Stimulated activated CD4-positive, alpha-beta T cell treated with anti-CD3 and anti-CD28 coated beads, Interleukin-4, amount 100 ng/mL, for 4 hours (primary cell): ENCODE results near the gene NOPCHAP1.
"Not testable (repeated sequence)": the region's sequence is repeated elsewhere in the genome, so short reads cannot be mapped to it uniquely, and the experiment has no call there.

Source experiments
- DNase-seq, 2 experiments: peaks; one replicate each; pipeline ENCODE4 v3.0.0-alpha.2; 2020

Gene NOPCHAP1

GRCh38 chr12:104966677-104967076, 19.4 kb upstream of the NOPCHAP1 start:
- no peak for DNase-seq

DNA sequence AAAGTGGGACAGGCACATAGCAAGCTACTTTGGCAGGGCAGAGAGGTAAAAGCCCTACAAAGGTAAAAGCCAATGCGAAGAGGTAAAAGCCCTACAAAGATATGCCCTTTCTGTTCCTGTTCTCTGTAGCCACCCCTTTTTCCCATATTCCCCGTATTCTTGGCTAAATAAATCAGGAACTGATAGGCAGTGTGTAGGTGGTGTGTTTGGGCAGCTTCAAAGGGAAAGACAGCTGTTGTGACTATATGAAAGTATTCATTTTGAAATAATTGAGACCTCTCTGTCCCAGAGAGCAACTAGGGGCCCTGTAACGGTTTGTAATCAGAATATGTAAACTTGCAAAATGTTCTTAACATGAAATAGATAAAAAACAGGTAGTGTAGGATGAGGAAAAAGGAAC, 16.8 kb upstream of the NOPCHAP1 start:
- no peak for DNase-seq

DNA sequence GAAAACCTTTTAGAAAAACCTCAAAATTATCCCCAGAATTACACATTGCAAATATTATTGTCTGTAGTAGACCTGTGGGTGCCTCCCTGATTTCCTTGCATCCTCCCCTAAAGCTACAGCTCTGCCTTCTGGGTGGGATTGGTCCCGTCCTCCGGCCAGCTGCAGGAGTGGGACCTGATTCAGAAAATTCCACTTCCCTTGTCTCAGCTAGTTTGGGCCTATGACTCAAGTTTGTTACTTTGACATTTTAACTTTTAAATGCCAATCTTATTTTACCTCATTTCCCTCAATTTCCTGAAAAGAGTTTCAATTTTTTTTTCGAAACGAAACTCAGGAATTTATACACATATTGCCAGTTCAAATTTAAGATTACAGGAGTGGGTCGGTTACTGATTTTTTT, 14.8 kb upstream of the NOPCHAP1 start:
- no peak for DNase-seq

DNA sequence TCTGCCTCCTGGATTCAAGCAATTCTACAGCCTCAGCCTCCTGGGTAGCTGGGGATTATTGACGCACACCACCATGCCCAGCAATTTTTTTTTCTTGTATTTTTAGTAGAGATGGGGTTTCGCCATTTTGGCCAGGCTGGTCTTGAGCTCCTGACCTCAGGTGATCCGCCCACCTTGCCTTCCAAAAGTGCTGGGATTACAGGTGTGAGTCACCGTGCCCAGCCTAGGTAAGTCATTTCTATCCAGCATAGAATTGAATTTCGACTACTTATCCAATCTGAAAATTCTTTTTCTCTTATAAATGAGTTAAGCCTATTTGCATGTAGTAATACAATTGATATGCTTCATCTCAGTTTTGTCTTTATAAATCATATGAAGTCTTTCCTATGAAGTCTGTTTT, 12.9 kb upstream of the NOPCHAP1 start:
- DNase-seq: no peak

GRCh38 chr12:104974626-104975290, 11.4 kb upstream of the NOPCHAP1 start:
- no peak for DNase-seq

GRCh38 chr12:104975587-104976343, 10.4 kb upstream of the NOPCHAP1 start:
- DNase-seq: no peak

- no peak for DNase-seq
These were observed 9.4 kb upstream of the NOPCHAP1 start for GRCh38 chr12:104976703-104977102.

DNA sequence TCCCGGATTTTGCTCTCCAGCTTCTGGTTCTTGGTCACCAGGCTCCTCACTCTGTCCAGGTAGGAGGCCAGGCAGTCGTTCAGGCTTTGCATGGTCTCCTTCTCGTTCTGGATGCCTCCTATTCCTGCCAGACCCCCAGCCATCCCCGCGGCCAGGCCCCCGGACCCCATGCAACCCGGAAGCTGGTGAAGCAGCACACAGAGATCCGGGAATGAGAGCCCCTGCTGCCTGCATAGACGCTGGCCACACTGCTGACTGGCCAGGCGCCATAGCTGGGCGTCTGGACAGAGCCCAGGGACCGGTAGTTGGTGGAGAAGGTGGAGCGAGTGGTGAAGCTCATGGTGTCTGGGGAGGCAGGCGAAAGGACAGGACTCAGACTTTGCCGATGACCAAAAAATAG, 8.4 kb upstream of the NOPCHAP1 start:
- not testable (repeated sequence) for DNase-seq

DNA sequence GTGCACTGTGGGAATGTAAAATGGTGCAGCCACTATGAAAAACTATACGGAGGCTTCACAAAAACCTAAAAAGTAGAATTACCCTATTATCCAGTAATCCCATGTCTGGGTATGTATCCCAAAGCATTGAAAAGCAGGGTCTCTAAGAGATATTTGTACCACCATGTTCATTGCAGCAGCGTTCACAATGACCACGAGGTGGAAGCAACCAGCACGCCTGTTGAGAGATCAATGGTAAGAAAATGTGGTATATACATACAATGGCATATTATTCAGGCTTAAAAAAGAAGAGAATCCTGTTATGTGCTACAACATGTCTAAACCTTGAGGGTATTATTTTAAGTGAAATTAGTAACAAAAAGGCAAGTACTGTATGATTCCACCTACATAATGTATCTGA, 910 bp upstream of the NOPCHAP1 start:
- no peak for DNase-seq

GRCh38 chr12:104990950-104991349, 4.8 kb downstream of the NOPCHAP1 start:
- no peak for DNase-seq

GRCh38 chr12:104991565-104992128, 5.5 kb downstream of the NOPCHAP1 start:
- no peak for DNase-seq

- no peak for DNase-seq
These were observed 8.2 kb downstream of the NOPCHAP1 start for GRCh38 chr12:104994336-104994735.

DNA sequence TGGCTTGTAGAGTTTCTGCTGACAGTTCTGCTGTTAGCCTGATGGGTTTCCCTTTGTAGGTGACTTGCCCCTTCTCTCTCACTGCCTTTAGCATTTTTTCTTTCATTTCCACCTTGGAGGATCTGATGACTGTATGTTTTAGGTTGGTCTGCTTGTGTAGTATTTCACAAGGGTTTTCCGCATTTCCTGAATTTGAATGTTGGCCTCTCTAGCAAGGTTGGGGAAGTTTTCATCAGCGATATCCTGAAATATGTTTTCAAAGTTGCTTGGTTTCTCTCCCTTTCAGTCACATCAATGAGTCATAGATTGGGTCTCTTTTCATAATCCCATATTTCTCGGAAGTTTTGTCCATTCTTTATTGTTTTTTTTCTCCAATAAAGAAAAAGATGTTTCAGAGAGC, 11.4 kb downstream of the NOPCHAP1 start:
- no peak for DNase-seq

- DNase-seq: no peak
These were observed 12.6 kb downstream of the NOPCHAP1 start for GRCh38 chr12:104998423-104999346.

- no peak for DNase-seq
These were observed 13.2 kb downstream of the NOPCHAP1 start for GRCh38 chr12:104999347-104999685.

DNA sequence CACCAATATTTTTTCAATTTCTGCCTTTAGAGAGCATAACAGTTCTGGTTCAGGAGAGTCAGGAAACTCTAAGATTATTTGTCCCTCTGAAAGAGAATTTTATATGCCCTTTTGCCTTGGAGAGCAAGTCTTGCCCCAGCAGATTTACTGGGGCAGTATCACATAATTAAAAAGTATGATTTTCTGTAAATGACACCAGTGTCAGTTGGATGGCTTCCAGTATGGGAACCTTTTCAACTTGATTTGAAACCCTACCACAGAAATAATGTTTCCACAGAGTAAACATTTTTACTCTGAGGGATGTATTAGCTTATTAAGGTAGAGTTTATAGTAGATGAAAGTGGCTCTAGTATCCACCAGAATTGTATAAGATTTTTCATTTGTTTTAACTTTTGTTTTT, 15.4 kb downstream of the NOPCHAP1 start:
- no peak for DNase-seq

DNA sequence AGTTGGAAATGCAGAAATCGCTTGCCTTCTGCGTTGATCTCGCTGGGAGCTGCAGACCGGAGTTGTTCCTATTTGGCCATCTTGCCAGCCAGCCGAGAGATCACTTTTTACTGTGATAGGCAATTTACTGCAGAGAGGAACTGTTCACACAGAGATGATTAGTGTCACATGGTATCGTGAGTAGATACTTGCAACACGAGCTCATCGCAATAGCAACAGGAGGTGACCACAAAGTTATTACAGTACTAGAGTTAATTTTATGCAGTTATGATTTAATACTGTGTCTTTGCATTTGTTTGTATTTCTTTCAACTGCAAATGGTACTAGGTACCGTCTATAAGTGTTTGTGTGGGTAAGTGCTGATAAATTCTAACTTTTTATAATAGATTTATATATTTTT, 27.8 kb downstream of the NOPCHAP1 start:
- no peak for DNase-seq

DNA sequence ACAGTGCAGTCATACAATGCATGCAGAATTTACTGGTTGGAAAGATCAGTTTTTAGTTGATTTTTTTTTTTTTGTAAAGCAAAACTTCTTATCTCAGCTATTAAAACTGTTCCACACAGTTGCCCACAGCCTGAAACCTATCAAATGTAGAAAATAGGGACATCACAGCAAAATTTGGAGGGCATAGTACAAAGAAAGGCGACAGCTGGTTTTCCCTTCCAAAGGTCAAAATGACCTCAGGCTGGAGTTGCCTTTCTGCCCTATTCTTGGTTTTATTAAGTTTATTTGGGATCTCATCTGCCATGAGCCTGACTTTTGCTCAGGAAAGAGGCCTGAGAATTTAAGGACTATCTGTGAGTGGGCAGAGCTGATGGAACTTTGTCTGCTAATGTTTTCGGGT, 28.5 kb downstream of the NOPCHAP1 start:
- no peak for DNase-seq

DNA sequence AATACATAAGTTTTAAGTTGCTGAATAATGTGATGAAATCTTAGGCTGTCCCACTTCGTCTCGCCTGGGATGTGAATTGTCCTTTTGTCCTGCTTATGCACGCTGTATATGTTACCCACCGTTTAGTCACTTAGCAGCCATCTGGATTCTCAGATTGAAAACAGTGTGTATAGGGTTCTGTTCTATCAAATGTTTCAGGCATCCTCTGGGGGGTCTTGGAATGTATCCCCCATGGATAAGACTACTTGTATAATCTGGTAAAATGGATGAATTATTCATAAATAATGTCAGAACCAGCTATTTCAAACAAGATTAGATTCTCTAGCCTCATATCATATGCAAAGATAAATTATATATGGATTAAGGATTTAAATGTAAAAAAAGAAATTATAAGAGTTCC, 29.4 kb downstream of the NOPCHAP1 start:
- DNase-seq: no peak

- DNase-seq: no peak
These were observed 31.9 kb downstream of the NOPCHAP1 start for GRCh38 chr12:105018012-105018411.

GRCh38 chr12:105018776-105019175, 32.7 kb downstream of the NOPCHAP1 start:
- no peak for DNase-seq

- no peak for DNase-seq
These were observed 34.3 kb downstream of the NOPCHAP1 start for GRCh38 chr12:105020241-105020962.

DNA sequence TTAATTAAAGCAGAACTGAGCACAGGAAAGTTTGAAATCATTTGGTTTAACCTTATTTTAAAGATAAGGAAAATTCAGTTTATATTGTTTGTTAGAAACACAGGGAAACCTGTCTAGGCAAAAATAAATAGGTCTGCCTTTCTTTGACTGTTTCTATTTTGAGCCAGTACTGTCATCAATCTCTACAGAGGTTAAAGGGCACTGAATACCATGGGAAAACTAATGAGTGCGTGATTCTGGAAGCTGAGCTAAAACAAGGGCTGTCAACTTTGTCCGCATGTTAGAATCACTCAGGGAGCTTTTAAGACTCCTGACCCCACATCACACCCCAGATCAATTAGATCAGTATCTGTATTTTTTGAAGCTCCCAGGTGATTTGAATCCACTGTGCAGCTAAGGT, 38.8 kb downstream of the NOPCHAP1 start:
- no peak for DNase-seq
